GM10266 (cell line): ENCODE measurements around the gene FAM111A.
"Not testable (repeated sequence)": the region's sequence is repeated elsewhere in the genome, so short reads cannot be mapped to it uniquely, and the experiment has no call there.

Source experiments
- DNase-seq: peaks from one replicate; pipeline ENCODE4 v3.0.0; 2012; ENCODE audit errors: extremely low spot score
- CTCF ChIP-seq: IDR thresholded peaks from 2 replicates; pipeline ENCODE4 v1.5.1; 2012; ENCODE audit warnings: mild to moderate bottlenecking, low read depth; ENCODE audit not compliant: control insufficient read depth, insufficient read depth; ENCODE audit errors: missing control alignments

Gene FAM111A

GRCh38 chr11:59112494-59112893 is 30.2 kb upstream of the FAM111A start:
- no peak for TF ChIP-seq CTCF
- DNase-seq = no peak

GRCh38 chr11:59114344-59114743 is 28.3 kb upstream of the FAM111A start:
- no peak for DNase-seq
- TF ChIP-seq CTCF = no peak

GRCh38 chr11:59115553-59115952 is 27.1 kb upstream of the FAM111A start:
- no peak for TF ChIP-seq CTCF
- no peak for DNase-seq

- TF ChIP-seq CTCF = no peak
- no peak for DNase-seq
Measured at GRCh38 chr11:59117774-59118173, 24.9 kb upstream of the FAM111A start.

GRCh38 chr11:59119826-59120225 is 22.8 kb upstream of the FAM111A start:
- no peak for DNase-seq
- no peak for TF ChIP-seq CTCF

GRCh38 chr11:59135648-59136461 is 6.8 kb upstream of the FAM111A start:
- peak; percentile 78 for DNase-seq
- peak; percentile 99 for TF ChIP-seq CTCF

- not testable (repeated sequence) for DNase-seq
Measured at GRCh38 chr11:59136551-59136950, 6.1 kb upstream of the FAM111A start.

GRCh38 chr11:59137190-59137589 is 5.5 kb upstream of the FAM111A start:
- no peak for TF ChIP-seq CTCF
- DNase-seq = no peak
